B cell (primary cell): ENCODE measurements around the gene ST3GAL3. TPM values are rescaled to one million over a fixed set of nuclear protein-coding genes. Genes with fewer than 3 reads are reported as not detected.

ENCODE experiments used
- ATAC-seq: fragments of 200-7000 bp; cut with Tn5 transposase; one replicate; pipeline ENCODE4 v1.10.0; 2021; ENCODE audit warnings: low read depth, mild to moderate bottlenecking, moderate number of reproducible peaks, moderate library complexity
- CTCF ChIA-PET: fragments of 350-600 bp; sonication (Branson Sonifier 250); formaldehyde crosslinking; loops from one replicate; lab custom pipeline; 2021; ENCODE audit warnings: antibody characterized with exemption, inconsistent platforms; lab: Charles Lee
- POLR2A ChIA-PET: fragments of 350-600 bp; sonication (Branson Sonifier 250); formaldehyde crosslinking; loops from one replicate; lab custom pipeline; 2021; ENCODE audit warnings: antibody characterized with exemption; lab: Charles Lee
- DNase-seq: peaks from one replicate; pipeline ENCODE4 v3.0.0; 2013
- H2AFZ ChIP-seq: 2 replicates; pipeline ENCODE4 v1.6.1; 2012; ENCODE audit warnings: mild to moderate bottlenecking, low read depth, low read length; ENCODE audit not compliant: insufficient read depth, poor library complexity, severe bottlenecking
- H3K27ac ChIP-seq, 2 donors: 1 replicate in 1 of 2; 2 replicates in 1 of 2; pipeline ENCODE4 v1.5.1; 2012 to 2013; ENCODE audit warnings: low read length in 2 of 2, mild to moderate bottlenecking in 2 of 2, moderate library complexity in 1 of 2
- H3K27me3 ChIP-seq, 4 experiments: fragments of 200-600 bp in 1 of 4; sonication (generic) in 1 of 4; replicated peaks in 1 of 4; 1 replicate in 2 of 4; 2 replicates in 2 of 4; pipeline versions ENCODE4 v1.6.1 to v1.7.0; 2013 to 2016; ENCODE audit warnings: low read length in 3 of 4, mild to moderate bottlenecking in 2 of 4, mixed read lengths in 1 of 4, moderate library complexity in 1 of 4; ENCODE audit not compliant: insufficient read depth in 4 of 4, control insufficient read depth in 3 of 4; ENCODE audit errors: control extremely low read depth in 1 of 4
- H3K36me3 ChIP-seq, 2 experiments: replicated peaks in 1 of 2; 1 replicate in 1 of 2; 2 replicates in 1 of 2; pipeline versions ENCODE4 v1.6.1 to v1.7.1; 2013; ENCODE audit warnings: low read length in 1 of 2; ENCODE audit not compliant: insufficient read depth in 2 of 2, control insufficient read depth in 1 of 2; ENCODE audit errors: control extremely low read depth in 1 of 2, extremely low read depth in 1 of 2
- H3K4me1 ChIP-seq, 2 donors: fragments of 200-600 bp in 1 of 2; sonication (generic) in 1 of 2; 1 replicate in 1 of 2; 2 replicates in 1 of 2; pipeline versions ENCODE4 v1.5.1 to v1.6.1; 2013 to 2017; ENCODE audit warnings: low read length in 2 of 2; ENCODE audit not compliant: control insufficient read depth in 2 of 2, insufficient read depth in 2 of 2
- H3K4me2 ChIP-seq: replicated peaks from 2 replicates; pipeline ENCODE3; 2012; ENCODE audit warnings: mild to moderate bottlenecking, low read depth, low read length; ENCODE audit not compliant: poor library complexity, severe bottlenecking
- H3K4me3 ChIP-seq, 5 experiments: fragments of 200-600 bp in 1 of 5; sonication (generic) in 1 of 5; 1 replicate in 3 of 5; 2 replicates in 2 of 5; pipeline versions ENCODE4 v1.5.1 to v1.7.0; 2011 to 2016; ENCODE audit warnings: low read length in 4 of 5, mild to moderate bottlenecking in 4 of 5, low read depth in 2 of 5, control low read depth in 1 of 5, moderate library complexity in 1 of 5; ENCODE audit not compliant: insufficient read depth in 1 of 5; ENCODE audit errors: control extremely low read depth in 1 of 5, extremely low read depth in 1 of 5
- H3K79me2 ChIP-seq: fragments of 200-600 bp; sonication (generic); one replicate; pipeline ENCODE4 v1.6.0; 2016; ENCODE audit warnings: low read length; ENCODE audit not compliant: control insufficient read depth, insufficient read depth
- H3K9ac ChIP-seq: fragments of 200-600 bp; sonication (generic); 2 replicates; pipeline ENCODE4 v1.6.1; 2017; ENCODE audit warnings: mild to moderate bottlenecking, low read length, moderate library complexity
- H3K9me3 ChIP-seq, 3 donors: one replicate each; pipeline versions ENCODE4 v1.6.1 to v1.7.1; 2013; ENCODE audit warnings: low read length in 2 of 3; ENCODE audit not compliant: control insufficient read depth in 2 of 3, insufficient read depth in 1 of 3; ENCODE audit errors: control extremely low read depth in 1 of 3
- H4K20me1 ChIP-seq: 2 replicates; pipeline ENCODE4 v1.6.0; 2012; ENCODE audit warnings: mild to moderate bottlenecking, low read length; ENCODE audit not compliant: insufficient read depth, control insufficient read depth, poor library complexity, severe bottlenecking
- H3K27ac Mint-ChIP-seq: one replicate; pipeline ENCODE4 v1.8.0; 2021; ENCODE audit warnings: mixed read lengths
- H3K27me3 Mint-ChIP-seq: one replicate; pipeline ENCODE4 v1.8.0; 2021; ENCODE audit warnings: mixed read lengths
- H3K4me1 Mint-ChIP-seq: one replicate; pipeline ENCODE4 v1.8.0; 2021; ENCODE audit warnings: mixed read lengths
- H3K4me3 Mint-ChIP-seq: one replicate; pipeline ENCODE4 v1.8.0; 2021; ENCODE audit warnings: mixed read lengths
- H3K9me3 Mint-ChIP-seq: one replicate; pipeline ENCODE4 v1.8.0; 2022; ENCODE audit warnings: mixed read lengths; ENCODE audit not compliant: insufficient read depth
- CTCF ChIP-seq: fragments of 200-600 bp; IDR thresholded peaks from one replicate; pipeline ENCODE4 v1.8.0; 2022; ENCODE audit warnings: antibody characterized with exemption, mild to moderate bottlenecking
- EZH2 ChIP-seq: IDR thresholded peaks from 2 replicates; pipeline ENCODE4 v1.6.1; 2012; ENCODE audit warnings: borderline replicate concordance, low read depth, mild to moderate bottlenecking, moderate library complexity, low read length; ENCODE audit not compliant: insufficient read depth, poor library complexity, severe bottlenecking
- WGBS: methylation state at CpG from one replicate; pipeline ENCODE4 v1.1.5; 2013; ENCODE audit warnings: missing lambda C conversion rate; ENCODE audit not compliant: insufficient coverage; 5-methylcytosine and 5-hydroxymethylcytosine counted together
- intact Hi-C: fragments of 100-400 bp; cut with micrococcal nuclease; formaldehyde crosslinking; loops from one replicate; pipeline ENCODE4 v1.10.0; 2022
- polyA plus RNA-seq: library from polyadenylated mRNA; depleted of rRNA; stranded (reverse); fragments of >200 nt; gene quantifications from 2 replicates; pipeline ENCODE4 v1.2.3, GENCODE V29; 2012
- total RNA-seq, 2 donors: library from RNA; stranded (reverse); fragments of 120-200 nt in 1 of 2; gene quantifications; 1 replicate in 1 of 2; 2 replicates in 1 of 2; pipeline versions ENCODE4 v1.2.3 to v1.2.4, GENCODE V29; 2013 to 2022

The ST3GAL3 gene
- total and polyA plus RNA-seq, 2 donors (not counting 1 experiment from before 2014, with no cell fraction given) = 16.8 to 31.4 TPM

GRCh38 chr1:43960798-43961197 lies 253.5 kb downstream of the ST3GAL3 start:
- no peaks in the 10 kb centered on the region for H3K27me3 ChIP-seq
- Mint-ChIP-seq H3K27me3 (no peaks in the 10 kb centered on the region), H3K27ac (no peak overlapping the region), H3K9me3 (no peaks in the 10 kb centered on the region), H3K4me1 (no peaks in the 10 kb centered on the region), H3K4me3 (no peak overlapping the region)
- no peaks in the 10 kb centered on the region for H4K20me1 ChIP-seq
- DNase-seq = no peak
- no peak overlapping the region for H3K27ac ChIP-seq
- intact Hi-C loops = no loop called here
- H3K4me2 ChIP-seq = no peak overlapping the region
- POLR2A ChIA-PET = no interaction called here
- CTCF ChIA-PET = no interaction called here
- no peaks in the 10 kb centered on the region for H3K79me2 ChIP-seq
- no peak overlapping the region for H3K4me3 ChIP-seq
- 98% methylated on average over 6 of the region's 8 CpGs for WGBS
- H3K36me3 ChIP-seq = peaks cover 0 to 23% of the 10 kb centered on the region in 2 experiments
- no peak for ATAC-seq
- no peak overlapping the region for H3K9ac ChIP-seq
- no peaks in the 10 kb centered on the region for H3K9me3 ChIP-seq
- no peaks in the 10 kb centered on the region for H3K4me1 ChIP-seq
- H2AFZ ChIP-seq = no peak overlapping the region
- no peak for TF ChIP-seq EZH2
- no peak for TF ChIP-seq CTCF

GRCh38 chr1:43961692-43962091 lies 254.4 kb downstream of the ST3GAL3 start:
- WGBS = 94% methylated on average over 2 of the region's 3 CpGs
- Mint-ChIP-seq H3K4me1 (no peaks in the 10 kb centered on the region), H3K27ac (no peak overlapping the region), H3K9me3 (no peaks in the 10 kb centered on the region), H3K27me3 (no peaks in the 10 kb centered on the region), H3K4me3 (no peak overlapping the region)
- H3K4me3 ChIP-seq = no peak overlapping the region
- H3K4me2 ChIP-seq = no peak overlapping the region
- H3K36me3 ChIP-seq = peaks cover 0 to 21% of the 10 kb centered on the region in 2 experiments
- H2AFZ ChIP-seq = no peak overlapping the region
- no peak overlapping the region for H3K9ac ChIP-seq
- POLR2A ChIA-PET = no interaction called here
- H3K79me2 ChIP-seq = no peaks in the 10 kb centered on the region
- CTCF ChIA-PET = no interaction called here
- no peaks in the 10 kb centered on the region for H3K27me3 ChIP-seq
- no peak for DNase-seq
- H4K20me1 ChIP-seq = no peaks in the 10 kb centered on the region
- intact Hi-C loops = no loop called here
- H3K27ac ChIP-seq = no peak overlapping the region
- no peaks in the 10 kb centered on the region for H3K4me1 ChIP-seq
- H3K9me3 ChIP-seq = no peaks in the 10 kb centered on the region
- ATAC-seq = no peak
- TF ChIP-seq CTCF = no peak
- no peak for TF ChIP-seq EZH2
